HepG2 (cell line): ENCODE results near the gene S100A8. TPM values are rescaled to one million over a fixed set of nuclear protein-coding genes. Genes with fewer than 3 reads are reported as not detected.

Source experiments
- ATAC-seq: fragments of 200-7000 bp; cut with Tn5 transposase; 3 replicates; pipeline ENCODE4 v1.9.1; 2020; ENCODE audit warnings: mild to moderate bottlenecking, moderate library complexity
- BruUV-seq: library from RNA; stranded (reverse); fragments of 400-500 nt; replicated peaks from 2 replicates; lab custom pipeline; 2021; lab: Mats Ljungman, UMichigan
- CTCF ChIA-PET: fragments of 300-600 bp; formaldehyde crosslinking; extraction: SDS; loops from one replicate; lab custom pipeline; 2021; ENCODE audit warnings: low total read pairs, inconsistent platforms, low intra/inter-chr PET ratio; lab: Yijun Ruan, JAX
- POLR2A ChIA-PET: fragments of 350-600 bp; sonication (Branson Sonifier 250); formaldehyde crosslinking; loops from one replicate; lab custom pipeline; 2020; ENCODE audit warnings: antibody characterized with exemption, inconsistent platforms; lab: Yijun Ruan, JAX
- DNase-seq: peaks from one replicate; pipeline ENCODE4 v3.0.0-alpha.2; 2015; ENCODE audit warnings: low spot score
- FAIRE-seq: peaks from 3 replicates; lab custom pipeline; 2011; peaks lifted over from hg19 to GRCh38; lab: Jason Lieb, UNC
- H2AFZ ChIP-seq: one replicate; pipeline ENCODE4 v1.6.1; 2011; ENCODE audit warnings: low read length, inconsistent platforms
- H3K27ac ChIP-seq: fragments of 300-600 bp; 3 replicates; pipeline ENCODE4 v1.8.0; 2011; ENCODE audit warnings: mixed run types, mild to moderate bottlenecking, mixed read lengths, low read length, inconsistent platforms; ENCODE audit not compliant: insufficient read depth; ENCODE audit errors: extremely low read length
- H3K27me3 ChIP-seq, 2 experiments: fragments of 200-600 bp in 1 of 2; 2 replicates in 1 of 2; 3 replicates in 1 of 2; pipeline versions ENCODE4 v1.6.0 to v1.8.0; 2011; ENCODE audit warnings: low read length in 2 of 2, mild to moderate bottlenecking in 2 of 2, moderate library complexity in 2 of 2, inconsistent platforms in 1 of 2; ENCODE audit not compliant: insufficient read depth in 2 of 2, control insufficient read depth in 1 of 2
- H3K36me3 ChIP-seq, 2 experiments: fragments of 200-600 bp in 1 of 2; replicated peaks in 1 of 2; 2 replicates in 1 of 2; 3 replicates in 1 of 2; pipeline versions ENCODE4 v1.5.1 to v1.8.0; 2011; ENCODE audit warnings: low read length in 2 of 2, inconsistent platforms in 1 of 2; ENCODE audit not compliant: insufficient read depth in 2 of 2, control insufficient read depth in 1 of 2
- H3K4me1 ChIP-seq: 2 replicates; pipeline ENCODE4 v1.5.1; 2012; ENCODE audit warnings: low read length, inconsistent platforms; ENCODE audit not compliant: insufficient read depth
- H3K4me2 ChIP-seq: 2 replicates; pipeline ENCODE4 v1.6.0; 2011; ENCODE audit warnings: low read depth, low read length, inconsistent platforms
- H3K4me3 ChIP-seq, 3 experiments: fragments of 200-600 bp in 1 of 3; sonication (generic), shearing (Covaris generic) in 1 of 3; replicated peaks in 1 of 3; 2 replicates each; pipeline ENCODE4 v1.5.1; 2011 to 2016; ENCODE audit warnings: low read length in 3 of 3, inconsistent platforms in 2 of 3, low read depth in 2 of 3, mild to moderate bottlenecking in 2 of 3, control low read depth in 1 of 3, mixed read lengths in 1 of 3; ENCODE audit not compliant: insufficient read depth in 1 of 3
- H3K79me2 ChIP-seq: one replicate; pipeline ENCODE4 v1.6.1; 2011; ENCODE audit warnings: low read length, inconsistent platforms; ENCODE audit not compliant: insufficient read depth
- H3K9ac ChIP-seq: 2 replicates; pipeline ENCODE4 v1.6.0; 2011; ENCODE audit warnings: mild to moderate bottlenecking, low read depth, low read length, inconsistent platforms; ENCODE audit not compliant: insufficient read depth
- H3K9me3 ChIP-seq: 2 replicates; pipeline ENCODE4 v1.5.1; 2012; ENCODE audit warnings: mild to moderate bottlenecking, low read length
- H4K20me1 ChIP-seq: 2 replicates; pipeline ENCODE4 v1.6.0; 2011; ENCODE audit warnings: inconsistent platforms, mild to moderate bottlenecking, low read length, moderate library complexity; ENCODE audit not compliant: insufficient read depth
- CREM ChIP-seq, 2 experiments: sonication (generic) in 1 of 2; formaldehyde crosslinking in 1 of 2; IDR thresholded peaks; 2 replicates each; pipeline versions ENCODE4 v1.4.0 to v1.6.1; 2016 to 2020; ENCODE audit warnings: antibody characterized with exemption in 1 of 2, mild to moderate bottlenecking in 1 of 2, missing genetic modification reagents in 1 of 2
- GABPA ChIP-seq, 2 experiments: IDR thresholded peaks; 2 replicates each; pipeline ENCODE4 v1.6.1; 2011 to 2016; ENCODE audit warnings: low read depth in 2 of 2, low read length in 1 of 2, missing biosample characterization in 1 of 2, missing genetic modification characterization in 1 of 2
- KAT2B ChIP-seq: fragments of 150-350 bp; IDR thresholded peaks from 2 replicates; pipeline ENCODE4 v1.6.1; 2014; ENCODE audit warnings: low read depth, low read length, borderline replicate concordance
- MYPOP ChIP-seq: sonication (generic); formaldehyde crosslinking; IDR thresholded peaks from 2 replicates; pipeline ENCODE4 v1.8.1; 2023; ENCODE audit warnings: mild to moderate bottlenecking, moderate library complexity, missing genetic modification reagents
- ZNF260 ChIP-seq: sonication (generic); formaldehyde crosslinking; IDR thresholded peaks from 2 replicates; pipeline ENCODE4 v1.4.0; 2020; ENCODE audit warnings: missing genetic modification reagents, low read depth, mild to moderate bottlenecking, borderline replicate concordance
- ZNF326 ChIP-seq: sonication (generic); formaldehyde crosslinking; IDR thresholded peaks from 2 replicates; pipeline ENCODE4 v1.4.0; 2020; ENCODE audit warnings: missing genetic modification reagents, borderline replicate concordance
- ZNF446 ChIP-seq: sonication (generic); formaldehyde crosslinking; IDR thresholded peaks from 2 replicates; pipeline ENCODE4 v1.5.0; 2020; ENCODE audit warnings: mild to moderate bottlenecking, missing genetic modification reagents
- ZNF564 ChIP-seq: sonication (generic); formaldehyde crosslinking; IDR thresholded peaks from 2 replicates; pipeline ENCODE4 v1.8.1; 2023; ENCODE audit warnings: mild to moderate bottlenecking, missing genetic modification reagents
- ZNF816 ChIP-seq: sonication (generic); formaldehyde crosslinking; IDR thresholded peaks from 2 replicates; pipeline ENCODE4 v1.8.0; 2022; ENCODE audit warnings: missing genetic modification reagents, mild to moderate bottlenecking, borderline replicate concordance
- WGBS: methylation state at CpG from one replicate; pipeline ENCODE4 v1.1.6; 2017; ENCODE audit warnings: low lambda C conversion rate; 5-methylcytosine and 5-hydroxymethylcytosine counted together
- in situ Hi-C: cut with HindIII; loops from 2 replicates; pipeline ENCODE4 v1.10.0; 2017; ENCODE audit warnings: low pct_unique_long_range_greater_than_20kb; ENCODE audit not compliant: extremely low pct_ligation_motif_present
- intact Hi-C: fragments of 100-400 bp; cut with micrococcal nuclease; formaldehyde crosslinking; loops from one replicate; pipeline ENCODE4 v1.10.0; 2022; ENCODE audit not compliant: unreplicated experiment
- polyA plus RNA-seq, 8 experiments: library from polyadenylated mRNA; depleted of rRNA in 3 of 8; stranded (reverse) in 7 of 8; unstranded in 1 of 8; fragments of >200 nt; fragmentation: Illumina TruSeq in 4 of 8; extraction: Trizol in 4 of 8; gene quantifications; 2 replicates each; pipeline versions ENCODE4 v1.2.1 to v1.2.3, GENCODE V29; 2011 to 2016; ENCODE audit warnings: low read depth in 4 of 8, missing spikeins in 1 of 8, mixed read lengths in 1 of 8; ENCODE audit not compliant: insufficient read depth in 1 of 8
- total RNA-seq, 5 experiments: library from RNA; depleted of rRNA; stranded (reverse); fragments of >200 nt; fragmentation: Illumina TruSeq; extraction: Trizol; gene quantifications; 2 replicates each; pipeline ENCODE4 v1.2.3, GENCODE V29; 2016; ENCODE audit warnings: low read depth in 1 of 5
- TF ChIP-seq, protein P1 (sequence below): sonication (generic); formaldehyde crosslinking; IDR thresholded peaks from 2 replicates; pipeline ENCODE4 v1.4.0; 2020; ENCODE audit warnings: missing genetic modification reagents, borderline replicate concordance

Gene S100A8
- total and polyA plus RNA-seq, 2 of the 13 experiments (the other 11 are each of a cell fraction or from before 2014, with no cell fraction given) = not detected

DNA sequence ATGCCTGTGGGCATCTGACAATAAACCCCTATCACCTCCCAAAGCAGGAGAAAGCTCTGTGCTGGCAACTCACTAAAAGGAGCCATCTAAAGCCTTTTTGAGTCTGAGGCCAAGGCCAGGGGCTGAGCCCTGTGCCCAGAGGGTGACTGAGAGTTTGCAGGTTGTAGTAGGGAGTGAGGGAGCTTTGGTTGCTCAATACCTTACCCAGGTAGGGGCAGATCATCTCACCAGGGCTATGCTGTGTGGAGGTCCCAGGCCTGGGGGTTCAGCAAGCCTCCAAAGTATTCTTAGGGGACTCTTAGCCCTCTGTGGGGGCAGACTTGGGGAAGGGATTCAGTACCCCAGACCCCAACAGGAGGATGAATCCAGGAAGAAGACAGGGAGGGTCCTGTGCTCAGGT is 48.4 kb upstream of the S100A8 start (continued):
- TF ChIP-seq ZNF446 (CRISPR knock-in tag) = no peak
- no peak for TF ChIP-seq ZNF564 (CRISPR knock-in tag)
- TF ChIP-seq, protein P1, sequence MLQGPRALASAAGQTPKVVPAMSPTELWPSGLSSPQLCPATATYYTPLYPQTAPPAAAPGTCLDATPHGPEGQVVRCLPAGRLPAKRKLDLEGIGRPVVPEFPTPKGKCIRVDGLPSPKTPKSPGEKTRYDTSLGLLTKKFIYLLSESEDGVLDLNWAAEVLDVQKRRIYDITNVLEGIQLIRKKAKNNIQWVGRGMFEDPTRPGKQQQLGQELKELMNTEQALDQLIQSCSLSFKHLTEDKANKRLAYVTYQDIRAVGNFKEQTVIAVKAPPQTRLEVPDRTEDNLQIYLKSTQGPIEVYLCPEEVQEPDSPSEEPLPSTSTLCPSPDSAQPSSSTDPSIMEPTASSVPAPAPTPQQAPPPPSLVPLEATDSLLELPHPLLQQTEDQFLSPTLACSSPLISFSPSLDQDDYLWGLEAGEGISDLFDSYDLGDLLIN (CRISPR knock-in tag) = no peak
- no peak for TF ChIP-seq CREM (IDR thresholded peaks at IDR 0.05)
- no peak for TF ChIP-seq CREM (CRISPR knock-in tag; IDR thresholded peaks at IDR 0.05)
- TF ChIP-seq ZNF326 (CRISPR knock-in tag) = no peak
- no peak for TF ChIP-seq KAT2B

DNA sequence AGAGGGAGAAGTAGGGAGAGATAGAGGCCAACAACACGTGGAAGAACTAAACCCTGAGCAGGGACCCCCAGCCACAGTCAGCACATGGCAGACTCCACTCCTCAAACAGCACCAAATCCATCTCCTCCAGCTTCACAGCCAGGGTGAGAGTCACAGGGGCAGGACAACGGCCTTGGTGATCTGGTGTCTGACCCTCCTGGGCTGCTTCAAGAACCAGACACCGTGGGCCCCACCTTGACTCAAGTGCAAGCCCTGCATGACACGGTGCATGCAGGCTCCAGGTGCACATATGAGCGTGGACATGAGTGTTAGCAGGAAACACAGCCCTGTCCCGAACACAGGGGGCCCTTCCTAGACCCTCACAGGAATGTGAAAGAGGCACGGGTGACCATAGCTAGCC is 47.7 kb upstream of the S100A8 start:
- no peak overlapping the region for H2AFZ ChIP-seq
- no peak overlapping the region for H3K9ac ChIP-seq
- in situ Hi-C loops = no loop called here
- H3K4me3 ChIP-seq = no peak overlapping the region
- no peak overlapping the region for H3K4me2 ChIP-seq
- H3K9me3 ChIP-seq = no peaks in the 10 kb centered on the region
- CTCF ChIA-PET = no interaction called here
- H3K4me1 ChIP-seq = no peaks in the 10 kb centered on the region
- DNase-seq = no peak
- 0% methylated on average over 3 of the region's 7 CpGs for WGBS
- no TSS peak for BruUV-seq
- POLR2A ChIA-PET = no interaction called here
- H3K79me2 ChIP-seq = no peaks in the 10 kb centered on the region
- no peak for FAIRE-seq
- no peak for TF ChIP-seq ZNF260 (CRISPR knock-in tag)
- no peak for TF ChIP-seq GABPA (IDR thresholded peaks at IDR 0.05; ENCODE audit: low read depth, low read length)
- TF ChIP-seq GABPA (CRISPR knock-in tag; IDR thresholded peaks at IDR 0.05; ENCODE audit: low read depth) = no peak
- no peak for TF ChIP-seq ZNF816 (CRISPR knock-in tag)
- no peak for TF ChIP-seq MYPOP (CRISPR knock-in tag)
- intact Hi-C loops = no loop called here
- no peak overlapping the region for H3K27ac ChIP-seq
- H3K36me3 ChIP-seq = no peaks in the 10 kb centered on the region
- H4K20me1 ChIP-seq = no peaks in the 10 kb centered on the region
- ATAC-seq = no peak
- 0 out of 5 replicates have a peak, but pooled peaks cover 0 to 3% of the 10 kb centered on the region in 2 experiments for H3K27me3 ChIP-seq
